Endodermal cell (in vitro differentiated cells): ENCODE measurements around the gene SETD1B. TPM values are rescaled to one million over a fixed set of nuclear protein-coding genes. Genes with fewer than 3 reads are reported as not detected.

Source experiments
- DNase-seq: peaks from one replicate; pipeline ENCODE4 v3.0.0-alpha.2; 2017
- H3K27ac ChIP-seq: 2 replicates; pipeline ENCODE4 v1.5.1; 2013; ENCODE audit warnings: mild to moderate bottlenecking, low read depth, low read length, moderate library complexity
- H3K27me3 ChIP-seq: 2 replicates; pipeline ENCODE4 v1.6.1; 2013; ENCODE audit warnings: mild to moderate bottlenecking, low read length, moderate library complexity; ENCODE audit not compliant: insufficient read depth, control insufficient read depth, poor library complexity, severe bottlenecking
- H3K36me3 ChIP-seq: 2 replicates; pipeline ENCODE4 v1.7.0; 2013; ENCODE audit warnings: mild to moderate bottlenecking, low read length, moderate library complexity; ENCODE audit not compliant: control insufficient read depth, insufficient read depth
- H3K4me1 ChIP-seq: one replicate; pipeline ENCODE4 v1.7.0; 2013; ENCODE audit warnings: low read length; ENCODE audit not compliant: control insufficient read depth, insufficient read depth
- H3K4me3 ChIP-seq: 2 replicates; pipeline ENCODE4 v1.5.1; 2013; ENCODE audit warnings: mild to moderate bottlenecking, low read length, moderate library complexity
- H3K9ac ChIP-seq: 2 replicates; pipeline ENCODE4 v1.6.1; 2013; ENCODE audit warnings: mild to moderate bottlenecking, low read length, moderate library complexity; ENCODE audit not compliant: poor library complexity, severe bottlenecking; ENCODE audit errors: extremely low read depth
- H3K9me3 ChIP-seq: 2 replicates; pipeline ENCODE4 v1.6.1; 2013; ENCODE audit warnings: mild to moderate bottlenecking, low read length, moderate library complexity; ENCODE audit not compliant: control insufficient read depth
- H3K27ac Mint-ChIP-seq: 2 replicates; pipeline ENCODE4 v1.8.0; 2020; ENCODE audit warnings: mixed read lengths
- H3K27me3 Mint-ChIP-seq: 2 replicates; pipeline ENCODE4 v1.8.0; 2021; ENCODE audit warnings: mild to moderate bottlenecking, mixed read lengths; ENCODE audit not compliant: insufficient read depth
- H3K36me3 Mint-ChIP-seq: 2 replicates; pipeline ENCODE4 v1.8.0; 2020; ENCODE audit warnings: low read depth, mixed read lengths
- H3K4me1 Mint-ChIP-seq: 2 replicates; pipeline ENCODE4 v1.8.0; 2020; ENCODE audit warnings: mixed read lengths
- H3K4me3 Mint-ChIP-seq: 2 replicates; pipeline ENCODE4 v1.8.0; 2020; ENCODE audit warnings: mild to moderate bottlenecking, moderate library complexity, mixed read lengths
- H3K9me3 Mint-ChIP-seq: 2 replicates; pipeline ENCODE4 v1.8.0; 2020; ENCODE audit warnings: mild to moderate bottlenecking, mixed read lengths
- CTCF ChIP-seq: fragments of 200-600 bp; sonication (generic); conservative IDR thresholded peaks from 2 replicates; pipeline ENCODE4 v1.5.0; 2021; ENCODE audit warnings: antibody characterized with exemption, mild to moderate bottlenecking
- WGBS, 2 experiments: methylation state at CpG; one replicate each; pipeline versions ENCODE4 v1.1.5 to v1.1.7; 2013; ENCODE audit warnings: missing lambda C conversion rate in 2 of 2, mixed read lengths in 1 of 2; ENCODE audit not compliant: insufficient coverage in 1 of 2, insufficient read length in 1 of 2; 5-methylcytosine and 5-hydroxymethylcytosine counted together
- total RNA-seq, 2 donors: library from RNA; stranded (reverse); fragmentation: NEBNext Ultra II Directional in 1 of 2; extraction: Animal tissue kit (Norgen Biotek cat#: 25700) in 1 of 2; gene quantifications; 2 replicates in 1 of 2; 3 replicates in 1 of 2; pipeline ENCODE4 v1.2.1, GENCODE V29; 2021

SETD1B gene
- total RNA-seq, 2 donors from 2014 or later, result 30.7 to 32.6 TPM

GRCh38 chr12:121766290-121767039, 37.3 kb upstream of the SETD1B start:
- Histone ChIP-seq H3K27ac (no peak overlapping the region), H3K4me3 (no peak overlapping the region), H3K9ac (no peak overlapping the region), H3K27me3 (no peaks in the 10 kb centered on the region), H3K4me1 (peaks cover 10% of the 10 kb centered on the region), H3K36me3 (peaks cover 12% of the 10 kb centered on the region), H3K9me3 (no peaks in the 10 kb centered on the region)
- H3K27ac Mint-ChIP-seq, result no peak overlapping the region
- TF ChIP-seq CTCF, result no peak
- peaks cover 15% of the 10 kb centered on the region for H3K36me3 Mint-ChIP-seq
- peaks cover 11% of the 10 kb centered on the region for H3K4me1 Mint-ChIP-seq
- DNase-seq, result no peak
- no peaks in the 10 kb centered on the region for H3K27me3 Mint-ChIP-seq
- H3K9me3 Mint-ChIP-seq, result no peaks in the 10 kb centered on the region
- 91 to 100% methylated on average over 4 to 5 of the region's 5 CpGs for WGBS, 2 experiments
- no peak overlapping the region for H3K4me3 Mint-ChIP-seq

- WGBS, 2 experiments, result 94 to 100% methylated on average over 3 to 10 of the region's 10 CpGs
- peaks cover 2% of the 10 kb centered on the region for H3K4me1 Mint-ChIP-seq
These were observed 36.2 kb upstream of the SETD1B start for GRCh38 chr12:121767525-121768016.

GRCh38 chr12:121769297-121769830, 34.4 kb upstream of the SETD1B start:
- no peaks in the 10 kb centered on the region for H3K4me1 ChIP-seq
- Mint-ChIP-seq H3K36me3 (peaks cover 8% of the 10 kb centered on the region), H3K4me1 (peaks cover 4% of the 10 kb centered on the region), H3K27me3 (no peaks in the 10 kb centered on the region), H3K27ac (peak overlapping the region; percentile 71), H3K4me3 (no peak overlapping the region), H3K9me3 (no peaks in the 10 kb centered on the region)
- H3K9me3 ChIP-seq, result no peaks in the 10 kb centered on the region
- no peaks in the 10 kb centered on the region for H3K27me3 ChIP-seq
- no peak overlapping the region for H3K9ac ChIP-seq
- WGBS, 2 experiments, result 80 to 91% methylated on average over 3 to 9 of the region's 9 CpGs
- peaks cover 12% of the 10 kb centered on the region for H3K36me3 ChIP-seq
- no peak overlapping the region for H3K4me3 ChIP-seq
- no peak for TF ChIP-seq CTCF
- DNase-seq, result no peak
- H3K27ac ChIP-seq, result no peak overlapping the region

More at GRCh38 chr12:121767525-121768016, 36.2 kb upstream of the SETD1B start:
- Histone ChIP-seq H3K9me3 (no peaks in the 10 kb centered on the region), H3K9ac (no peak overlapping the region), H3K36me3 (peaks cover 13% of the 10 kb centered on the region), H3K27me3 (no peaks in the 10 kb centered on the region), H3K27ac (peak overlapping the region; percentile 87), H3K4me1 (peaks cover 1% of the 10 kb centered on the region), H3K4me3 (no peak overlapping the region)
- Mint-ChIP-seq H3K36me3 (peaks cover 11% of the 10 kb centered on the region), H3K4me3 (no peak overlapping the region), H3K27me3 (no peaks in the 10 kb centered on the region), H3K27ac (no peak overlapping the region), H3K9me3 (no peaks in the 10 kb centered on the region)
- no peak for DNase-seq
- TF ChIP-seq CTCF, result no peak
